Esophagus squamous epithelium (tissue), 5 donors: ENCODE measurements around the gene FBXO33. TPM values are rescaled to one million over a fixed set of nuclear protein-coding genes. Genes with fewer than 3 reads are reported as not detected.

Source experiments
- DNase-seq: peaks from one replicate; lab custom pipeline; 2025; lab: John Stamatoyannopoulos, UW
- H3K27ac ChIP-seq, 4 donors: fragments of 200-600 bp; sonication (generic); one replicate each; pipeline ENCODE4 v1.5.1; 2016 to 2019; ENCODE audit warnings: mild to moderate bottlenecking in 1 of 4
- H3K27me3 ChIP-seq, 4 donors: fragments of 200-600 bp; sonication (generic); 1 replicate in 3 of 4; 2 replicates in 1 of 4; pipeline versions ENCODE4 v1.5.1 to v1.6.0; 2017 to 2021; ENCODE audit warnings: antibody characterized with exemption in 1 of 4
- H3K36me3 ChIP-seq, 3 donors: fragments of 200-600 bp; sonication (generic); one replicate each; pipeline ENCODE4 v1.5.1; 2016 to 2019
- H3K4me1 ChIP-seq, 3 donors: fragments of 200-600 bp; sonication (generic); one replicate each; pipeline ENCODE4 v1.5.1; 2017 to 2019
- H3K4me3 ChIP-seq, 4 donors: fragments of 200-600 bp; sonication (generic); 1 replicate in 3 of 4; 2 replicates in 1 of 4; pipeline ENCODE4 v1.5.1; 2016 to 2019; ENCODE audit warnings: mild to moderate bottlenecking in 2 of 4, moderate library complexity in 1 of 4
- H3K9me3 ChIP-seq, 3 donors: fragments of 200-600 bp; sonication (generic); one replicate each; pipeline ENCODE4 v1.5.1; 2016 to 2019
- CTCF ChIP-seq, 6 experiments: fragments of 450-650 bp in 4 of 6; fragments of 200-600 bp in 2 of 6; sonication (generic) in 2 of 6; IDR thresholded peaks; one replicate each; pipeline ENCODE4 v1.5.1; 2016 to 2019; ENCODE audit warnings: antibody characterized with exemption in 6 of 6, mild to moderate bottlenecking in 4 of 6, moderate library complexity in 4 of 6
- POLR2A ChIP-seq, 4 donors: fragments of 450-650 bp; IDR thresholded peaks; one replicate each; pipeline ENCODE4 v1.6.1; 2017; ENCODE audit warnings: antibody characterized with exemption in 4 of 4, mild to moderate bottlenecking in 4 of 4, moderate library complexity in 3 of 4
- WGBS, 2 donors: methylation state at CpG; one replicate each; pipeline ENCODE4 v1.1.5; 2018; 5-methylcytosine and 5-hydroxymethylcytosine counted together
- intact Hi-C: fragments of 100-400 bp; cut with DNase I; formaldehyde crosslinking; loops from one replicate; pipeline ENCODE4 v1.15.0; 2022
- total RNA-seq, 4 donors: library from RNA; depleted of rRNA; stranded (reverse); fragments of >200 nt; gene quantifications; one replicate each; pipeline ENCODE4 v1.1.0, GENCODE V29; 2016
- donor health status: DM: yes; HTN: yes; CAD: no.

FBXO33 gene
- total RNA-seq = 10 to 100 TPM in 1 of 4 donors, 1 to 10 TPM in 3; 4.8 to 10.1 (median 9.0) TPM

GRCh38 chr14:39432179-39432618 lies at the start of gene FBXO33:
FBXO33 (minus strand) TSS chr14:39432433; CDS start chr14:39432162, 271 bp downstream.
- TF ChIP-seq CTCF (IDR thresholded peaks at IDR 0.05) (peak in 2 of 6 experiments; percentile 1 to 14), POLR2A (IDR thresholded peaks at IDR 0.05) (peak in 1 of 4 donors; percentile 71)
- Histone ChIP-seq H3K9me3 (no peaks in the 10 kb centered on the region), H3K4me1 (peaks cover 7 to 48% (median 15%) of the 10 kb centered on the region in 3 donors), H3K36me3 (no peaks in the 10 kb centered on the region), H3K4me3 (peak within 1 kb of the TSS; percentile 72 to 99 (median 81)), H3K27ac (peak within 1 kb of the TSS; percentile 97 to 99 (median 98)), H3K27me3 (no peaks in the 10 kb centered on the region)
- intact Hi-C loops = loop anchor here (5.0 to 10.0 kb wide), 3 partner anchors 165 to 327 kb away; partner anchors contain the start of genes PNN, SEC23A and TRAPPC6B
- peak; percentile 87 for DNase-seq
- WGBS, 2 donors = 0% methylated on average over 19 of the region's 47 CpGs; no CpG with 5 or more reads in 1 of the 2 donors

- no peak for DNase-seq
- WGBS, 2 donors = 89 to 94% methylated on average over 1 of the region's 1 CpG
- intact Hi-C loops = no loop called here
- Histone ChIP-seq H3K27ac (no peak overlapping the region), H3K36me3 (no peaks in the 10 kb centered on the region), H3K27me3 (no peaks in the 10 kb centered on the region), H3K9me3 (no peaks in the 10 kb centered on the region), H3K4me3 (no peak overlapping the region), H3K4me1 (no peaks in the 10 kb centered on the region)
- no peak for TF ChIP-seq POLR2A (IDR thresholded peaks at IDR 0.05)
- TF ChIP-seq CTCF (IDR thresholded peaks at IDR 0.05) = no peak
Observed at GRCh38 chr14:39474416-39474911, 42.2 kb upstream of the FBXO33 start.

- H3K9me3 ChIP-seq = no peaks in the 10 kb centered on the region
- no peaks in the 10 kb centered on the region for H3K36me3 ChIP-seq
- no peaks in the 10 kb centered on the region for H3K4me1 ChIP-seq
- no peak for DNase-seq
- WGBS, 2 donors = 79 to 83% methylated on average over 2 of the region's 2 CpGs
- H3K4me3 ChIP-seq = no peak overlapping the region
- intact Hi-C loops = no loop called here
- TF ChIP-seq CTCF (IDR thresholded peaks at IDR 0.05) (no peak), POLR2A (IDR thresholded peaks at IDR 0.05) (no peak)
- no peak overlapping the region for H3K27ac ChIP-seq
- H3K27me3 ChIP-seq = no peaks in the 10 kb centered on the region
Observed at GRCh38 chr14:39472078-39472477, 39.8 kb upstream of the FBXO33 start.

GRCh38 chr14:39469094-39469710 lies 37.0 kb upstream of the FBXO33 start:
- TF ChIP-seq POLR2A (IDR thresholded peaks at IDR 0.05) (no peak), CTCF (IDR thresholded peaks at IDR 0.05) (no peak)
- no peaks in the 10 kb centered on the region for H3K4me1 ChIP-seq
- H3K27ac ChIP-seq = no peak overlapping the region
- intact Hi-C loops = no loop called here
- no peak for DNase-seq
- H3K27me3 ChIP-seq = no peaks in the 10 kb centered on the region
- H3K9me3 ChIP-seq = no peaks in the 10 kb centered on the region
- WGBS, 2 donors = 67 to 74% methylated on average over 5 of the region's 5 CpGs
- no peaks in the 10 kb centered on the region for H3K36me3 ChIP-seq
- no peak overlapping the region for H3K4me3 ChIP-seq

GRCh38 chr14:39467889-39468524 lies 35.8 kb upstream of the FBXO33 start:
- Histone ChIP-seq H3K27ac (no peak overlapping the region), H3K36me3 (no peaks in the 10 kb centered on the region), H3K27me3 (no peaks in the 10 kb centered on the region), H3K9me3 (no peaks in the 10 kb centered on the region), H3K4me3 (no peak overlapping the region), H3K4me1 (no peaks in the 10 kb centered on the region)
- WGBS, 2 donors = 62 to 83% methylated on average over 3 to 7 of the region's 7 CpGs
- intact Hi-C loops = no loop called here
- DNase-seq = no peak
- TF ChIP-seq POLR2A (IDR thresholded peaks at IDR 0.05) (no peak), CTCF (IDR thresholded peaks at IDR 0.05) (peak in 1 of 6 experiments; percentile 7)
